Stimulated activated CD4-positive, alpha-beta T cell treated with anti-CD3 and anti-CD28 coated beads, Interleukin-4, amount 100 ng/mL, for 48 hours (primary cell): ENCODE measurements around the gene TEKT5.
"Not testable (repeated sequence)": the region's sequence is repeated elsewhere in the genome, so short reads cannot be mapped to it uniquely, and the experiment has no call there.

ENCODE experiments used
- DNase-seq, 2 donors: peaks; one replicate each; pipeline ENCODE4 v3.0.0-alpha.2; 2020; ENCODE audit warnings: low read depth in 2 of 2

Gene TEKT5

DNA sequence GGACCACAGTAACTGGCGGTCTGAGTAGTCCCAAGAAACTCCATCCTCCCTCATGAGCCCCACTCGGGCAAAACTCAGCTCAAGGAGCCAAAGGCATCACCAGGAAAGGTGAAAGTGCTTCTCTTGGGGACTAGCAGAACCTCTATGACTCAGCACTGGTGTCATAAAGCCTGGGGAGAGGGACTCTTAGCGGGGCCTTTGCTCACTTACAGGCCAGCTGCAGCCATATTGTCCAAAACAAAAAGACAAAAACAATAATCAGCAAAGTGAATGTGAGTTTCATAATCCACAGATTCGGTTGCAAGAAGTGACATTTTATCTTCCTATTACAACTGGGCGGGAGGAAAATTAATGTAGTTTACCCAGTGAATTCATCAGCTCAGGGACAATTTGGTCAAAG, at the start of gene TEKT5:
TEKT5 (minus strand) TSS at position 101 of the 400 bp plus-strand sequence; CDS start at position 44, 57 bp downstream.
- no peak for DNase-seq

DNA sequence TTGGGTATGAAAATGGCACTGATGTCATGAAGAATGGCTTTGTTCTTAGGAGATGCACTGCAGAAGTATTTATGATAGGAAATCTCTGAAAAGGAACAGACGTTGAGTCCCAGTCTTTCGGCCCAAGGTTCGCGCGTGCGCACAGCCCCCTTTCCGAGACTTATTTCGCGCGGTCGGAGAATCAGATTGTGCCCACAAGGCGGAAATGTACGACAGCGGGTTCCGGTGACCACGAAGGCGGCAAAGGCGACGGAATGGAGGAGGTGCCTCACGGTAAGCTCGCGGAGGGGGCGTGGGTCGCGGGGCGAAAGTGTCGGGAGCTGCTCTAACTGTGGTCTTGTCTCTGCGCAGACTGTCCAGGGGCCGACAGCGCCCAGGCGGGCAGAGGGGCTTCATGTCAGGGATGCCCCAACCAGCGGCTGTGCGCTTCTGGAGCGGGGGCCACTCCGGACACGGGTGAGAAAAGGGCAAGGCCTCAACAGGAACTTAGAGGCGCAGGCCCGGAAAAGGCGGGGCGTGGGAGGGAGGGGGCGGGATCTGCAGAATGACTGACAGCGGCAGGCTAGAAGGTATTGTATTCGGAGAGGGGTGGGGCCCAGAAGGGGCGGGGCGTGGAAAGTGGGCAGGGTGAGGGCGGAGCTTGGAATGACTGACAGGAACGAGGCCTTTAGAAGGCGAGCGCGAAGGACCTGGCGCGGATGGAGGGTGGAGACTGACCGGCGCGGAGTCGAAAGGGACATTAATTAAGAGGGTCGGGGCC, 49.1 kb upstream of the TEKT5 start, which contains the start of gene NUBP1:
NUBP1 (plus strand) TSS at position 233 of the 760 bp plus-strand sequence; CDS start at position 255, 22 bp downstream.
- DNase-seq: peak; percentile 99 to 100

DNA sequence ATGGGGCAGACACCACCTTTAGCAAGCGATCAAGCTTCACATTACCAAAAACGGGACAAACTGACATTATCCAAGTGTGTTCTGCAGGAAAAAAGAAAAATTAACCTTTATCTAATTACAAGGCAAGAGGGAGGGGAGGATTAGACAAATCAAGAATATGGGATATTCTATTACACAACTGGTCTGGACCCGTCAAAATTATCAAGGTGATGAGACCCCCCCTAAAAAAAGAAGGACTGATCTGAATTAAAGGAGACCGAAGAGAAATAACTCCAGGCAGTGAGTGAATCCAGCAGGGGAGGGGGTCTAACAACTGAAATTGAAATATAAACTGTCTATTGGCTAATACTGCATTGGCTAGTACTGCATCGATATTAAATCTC, 48.5 kb upstream of the TEKT5 start:
- no peak for DNase-seq

DNA sequence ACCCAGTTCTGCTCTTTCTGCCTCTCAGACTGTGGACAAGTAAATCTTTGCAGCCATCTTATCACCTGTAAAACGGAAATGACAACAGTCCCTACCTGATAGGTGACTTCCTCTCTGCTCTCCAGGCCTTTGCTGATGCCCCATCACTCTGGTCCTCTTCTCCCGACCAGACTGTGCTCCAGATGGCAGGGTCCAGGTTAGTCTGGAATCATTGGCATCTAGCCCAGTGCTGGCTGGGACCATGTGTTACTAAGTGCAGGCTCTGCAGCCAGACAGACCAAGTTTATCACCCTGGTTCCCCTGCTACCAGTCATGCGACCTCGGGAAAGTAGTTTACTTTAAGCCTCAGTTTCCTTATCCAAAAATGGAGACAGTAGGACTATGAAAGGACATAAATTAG, 47.1 kb upstream of the TEKT5 start:
- no peak for DNase-seq

DNA sequence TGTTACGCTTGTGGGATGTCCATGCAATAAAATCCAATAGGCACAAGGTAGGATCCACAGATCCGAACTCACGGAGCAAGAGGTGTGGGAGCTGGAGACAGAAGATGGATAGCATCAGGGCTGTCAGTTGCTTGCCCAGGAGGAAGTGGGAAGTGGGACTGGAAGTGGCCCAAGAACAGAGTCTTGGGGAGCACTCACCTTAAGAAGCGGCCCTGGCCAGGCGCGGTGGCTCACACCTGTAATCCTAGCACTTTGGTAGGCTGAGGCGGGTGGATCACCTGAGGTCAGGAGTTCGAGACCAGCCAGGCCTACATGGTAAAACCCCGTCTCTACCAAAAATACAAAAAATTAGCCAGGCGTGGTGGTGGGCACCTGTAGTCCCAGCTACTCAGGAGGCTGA, 46.5 kb upstream of the TEKT5 start:
- not testable (repeated sequence) for DNase-seq

DNA sequence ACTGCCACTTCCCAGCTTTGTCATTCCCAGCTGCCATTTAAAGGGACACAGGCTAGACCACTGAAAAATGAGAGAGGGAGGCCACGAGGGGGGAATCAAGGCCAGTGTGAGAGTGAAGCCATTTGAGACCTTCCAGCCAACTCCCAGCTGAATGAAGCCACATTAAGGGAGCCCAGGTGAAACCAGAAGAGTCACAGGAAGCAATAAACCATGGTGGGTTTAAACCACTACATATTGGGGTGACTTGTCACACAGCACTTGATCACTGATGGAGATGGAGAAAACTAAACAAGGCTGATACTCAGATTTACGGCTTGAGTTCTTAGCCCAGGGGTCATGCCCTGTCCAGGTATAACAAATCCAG, 46.1 kb upstream of the TEKT5 start:
- DNase-seq: no peak

DNA sequence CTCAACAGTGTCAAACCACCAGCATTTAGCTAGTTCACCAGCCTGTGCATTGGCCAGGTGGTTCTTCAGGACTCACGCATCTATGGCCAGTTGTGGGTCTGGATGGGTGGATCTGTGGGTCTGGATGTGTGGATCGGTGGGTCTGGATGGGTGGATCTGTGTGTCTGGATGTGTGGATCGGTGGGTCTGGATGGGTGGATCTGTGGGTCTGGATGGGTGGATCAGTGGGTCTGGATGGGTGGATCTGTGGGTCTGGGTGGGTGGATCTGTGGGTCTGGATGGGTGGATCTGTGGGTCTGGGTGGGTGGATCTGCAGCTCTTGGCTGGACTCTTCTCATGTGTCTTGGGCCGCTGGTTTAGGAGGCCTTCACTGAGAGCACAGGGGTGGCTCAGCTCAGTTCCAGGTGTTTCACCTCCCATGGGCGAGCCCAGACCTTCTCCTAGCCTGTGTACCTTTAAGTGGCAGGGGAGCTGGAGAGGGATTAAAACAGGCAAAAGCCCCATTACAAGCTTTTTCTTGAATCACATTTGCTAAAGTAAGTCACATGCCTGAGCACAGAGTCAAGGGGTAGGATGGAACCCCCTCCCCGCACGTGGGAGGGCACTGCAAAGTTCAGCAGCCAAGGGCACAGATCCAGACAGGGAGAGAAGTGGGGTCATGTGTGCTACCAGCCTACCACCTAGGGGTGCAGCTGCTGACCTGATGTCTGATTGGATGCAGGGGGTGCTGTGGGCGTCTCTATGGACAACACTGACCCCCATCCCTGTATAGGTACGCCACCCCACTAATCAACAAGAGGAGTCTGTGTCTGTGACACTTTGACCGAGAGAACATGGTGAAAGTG, 45.5 kb upstream of the TEKT5 start:
- no peak for DNase-seq

DNA sequence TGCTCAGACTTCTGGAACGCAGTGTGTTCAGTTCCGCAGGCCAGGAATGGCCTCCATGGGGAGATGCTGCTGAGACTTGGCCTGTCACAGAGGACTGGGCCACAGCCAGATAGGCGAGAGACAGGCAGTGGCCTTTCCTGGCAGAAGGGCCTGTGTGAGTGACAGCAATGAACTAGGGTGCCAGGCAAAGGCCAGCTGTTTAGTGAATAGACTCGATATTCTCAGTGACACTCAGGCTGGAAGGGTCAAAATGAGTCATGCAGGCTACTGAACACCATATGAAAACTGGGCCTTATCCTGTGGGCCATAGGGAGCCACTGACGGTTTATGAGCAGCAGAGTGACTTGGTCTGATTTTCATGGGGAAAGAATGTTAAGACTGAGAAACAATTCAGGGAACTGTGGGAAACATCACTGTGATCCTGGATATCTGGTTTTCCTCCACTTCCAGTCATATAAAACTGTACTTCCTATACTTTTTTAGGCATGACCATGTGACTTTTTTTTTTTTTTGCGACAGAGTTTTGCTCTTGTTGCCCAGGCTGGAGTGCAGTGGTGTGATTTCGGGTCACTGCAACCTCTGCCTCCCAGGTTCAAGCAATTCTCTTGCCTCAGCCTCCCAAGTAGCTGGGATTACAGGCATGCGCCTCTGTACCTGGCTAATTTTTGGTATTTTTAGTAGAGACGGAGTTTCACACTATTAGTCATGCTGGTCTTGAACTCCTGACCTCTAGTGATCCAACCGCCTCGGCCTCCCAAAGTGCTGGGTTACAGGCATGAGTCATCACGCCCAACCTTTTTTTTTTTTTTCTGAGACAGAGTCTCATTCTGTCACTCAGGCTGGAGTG, 43.7 kb upstream of the TEKT5 start:
- peak; percentile 35 to 44 for DNase-seq

DNA sequence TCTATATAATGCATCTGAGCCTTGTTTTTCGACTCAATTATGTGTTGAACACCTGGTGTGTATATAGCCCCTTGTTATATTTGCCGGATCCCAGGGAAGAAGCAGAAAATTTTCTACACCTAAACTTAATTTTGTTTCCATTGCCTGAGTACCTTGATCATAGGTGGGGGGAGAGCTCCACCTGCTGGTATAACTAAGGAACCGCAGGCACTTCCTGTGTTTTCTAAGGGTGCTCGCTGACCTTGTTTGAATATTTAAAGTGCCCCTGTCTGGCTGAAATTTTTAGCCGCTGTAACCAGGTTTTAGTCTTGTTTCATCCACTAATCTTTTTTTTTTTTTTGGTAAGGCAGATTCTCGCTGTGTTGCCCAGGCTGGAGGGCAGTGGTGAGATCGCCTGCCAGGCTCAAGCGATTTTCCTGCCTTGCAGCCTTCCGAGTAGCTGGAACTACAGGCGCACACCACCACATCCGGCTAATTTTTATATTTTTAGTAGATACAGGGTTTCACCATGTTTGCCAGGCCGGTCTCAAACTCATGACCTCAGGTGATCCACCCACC, 42.4 kb upstream of the TEKT5 start:
- peak; percentile 35 to 44 for DNase-seq

DNA sequence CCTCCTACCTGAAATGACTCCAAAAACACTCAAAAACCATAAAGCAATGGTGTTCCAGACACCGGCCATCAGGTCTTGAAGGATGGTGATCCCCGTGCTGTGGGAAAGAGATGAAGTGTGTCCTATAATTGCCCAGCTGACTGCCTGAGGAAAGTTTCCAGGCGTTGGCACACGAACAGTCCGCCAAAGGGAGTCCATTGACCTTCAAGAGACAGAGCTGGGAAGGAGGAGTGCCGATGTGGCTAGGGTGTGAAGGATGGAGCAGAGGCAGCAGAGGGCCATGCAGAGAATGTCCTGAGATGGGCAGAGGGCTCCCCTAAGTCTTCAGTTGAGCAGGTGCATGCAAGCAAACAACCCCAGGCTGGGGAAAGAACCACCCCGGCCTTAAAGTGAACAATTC, 37.1 kb upstream of the TEKT5 start:
- DNase-seq: no peak

DNA sequence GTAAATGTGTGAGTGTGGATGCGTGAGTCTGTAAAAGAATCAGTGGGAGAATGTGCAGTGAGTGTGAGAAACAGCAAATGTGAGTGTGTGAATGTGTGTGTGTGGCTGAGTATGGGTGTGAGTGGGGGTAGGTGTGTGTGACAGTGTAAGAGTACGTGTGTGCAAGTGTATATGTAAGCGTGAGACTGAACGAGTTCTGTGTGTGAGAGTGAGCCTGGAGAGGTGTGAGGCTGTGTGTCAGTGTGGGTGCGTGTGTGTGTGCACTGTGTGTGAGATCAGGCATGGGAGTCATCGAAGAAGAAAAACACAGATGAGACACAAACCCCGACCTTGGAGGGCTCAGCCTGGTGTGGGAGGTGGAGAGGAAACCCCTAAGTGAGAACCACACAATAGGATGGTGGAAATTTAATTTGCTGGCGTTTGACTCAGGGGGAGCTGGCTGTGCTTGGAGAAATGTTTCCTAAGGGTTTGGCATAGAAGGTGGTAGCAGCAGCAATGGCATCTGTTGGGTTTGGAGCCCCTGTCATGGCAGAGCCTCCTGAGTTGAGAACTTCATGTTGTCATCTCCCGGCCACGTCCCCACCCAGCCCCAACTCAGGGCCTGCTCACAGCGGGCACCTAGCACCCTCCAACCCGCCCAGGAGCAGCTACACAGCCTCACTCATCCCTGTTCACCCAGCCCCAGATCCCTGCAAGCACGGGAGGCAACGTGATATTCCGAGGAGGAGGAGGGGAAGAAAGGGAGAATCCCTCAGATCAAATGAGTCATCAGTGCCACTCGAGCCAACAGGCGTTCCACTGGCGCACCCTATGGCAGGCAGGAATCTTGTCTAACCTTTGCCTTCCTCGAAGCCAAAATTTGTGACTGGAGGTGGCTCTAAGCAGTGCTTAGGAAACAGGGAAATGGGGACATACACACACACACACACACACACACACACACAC, 34.6 kb upstream of the TEKT5 start:
- DNase-seq: no peak

DNA sequence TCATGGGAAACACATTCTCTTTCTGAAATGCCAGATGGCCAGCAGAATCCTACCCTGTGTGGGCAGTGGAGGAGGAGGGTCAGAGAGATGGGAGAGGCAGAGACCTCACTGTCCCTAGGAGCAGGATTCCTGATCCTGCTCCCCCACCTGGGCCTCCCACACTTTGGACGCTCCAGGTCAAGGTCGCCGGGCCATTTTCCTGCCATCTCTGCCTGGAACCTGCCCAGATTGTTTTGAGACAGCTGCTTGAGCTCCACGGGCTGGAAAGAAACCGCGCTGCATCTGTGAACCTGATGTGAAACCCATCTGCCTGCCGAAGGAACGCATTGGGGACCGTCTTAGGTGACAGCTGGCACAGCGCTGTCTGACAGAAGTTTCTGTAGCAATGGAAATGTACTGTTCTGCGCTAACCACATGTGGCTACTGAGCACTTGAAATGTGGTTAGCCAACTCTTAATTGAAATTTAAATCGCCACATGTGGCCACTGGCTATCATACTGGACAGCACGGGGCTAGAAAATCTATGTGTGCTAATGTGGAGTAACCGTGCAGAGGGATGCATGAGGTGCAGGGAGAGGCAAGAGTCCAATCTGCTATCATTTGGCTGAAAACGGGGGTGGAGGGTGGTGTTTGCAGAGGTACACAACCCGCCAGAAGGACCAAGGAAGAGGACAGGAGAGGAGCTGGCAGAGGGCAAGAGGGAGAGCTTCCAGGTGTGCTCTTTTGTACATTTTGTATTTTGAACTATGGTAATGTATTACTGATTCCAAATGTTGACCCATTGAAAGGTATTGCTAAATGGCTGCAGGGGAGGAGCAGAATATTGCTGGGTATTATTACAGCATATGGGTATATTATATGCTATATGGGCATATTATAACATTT, 33.5 kb upstream of the TEKT5 start:
- DNase-seq: no peak

DNA sequence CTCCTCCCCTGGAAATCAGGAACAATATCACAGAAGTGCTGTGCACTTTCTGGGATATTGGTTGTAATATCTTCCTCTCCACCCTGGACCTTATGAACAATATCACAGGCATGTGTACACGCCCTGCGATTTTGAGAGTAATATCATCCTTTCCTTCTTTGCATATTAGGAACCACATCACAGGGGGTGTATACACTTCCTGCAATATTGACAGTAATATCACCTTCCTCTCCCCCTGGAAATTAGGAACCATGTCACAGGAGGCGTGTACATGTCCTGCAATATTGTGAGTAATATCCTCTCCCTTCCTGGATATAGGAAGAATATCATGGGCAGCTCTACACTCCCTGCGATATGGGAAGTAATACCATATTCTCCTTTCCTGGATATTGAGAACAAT, 14.2 kb upstream of the TEKT5 start:
- no peak for DNase-seq

DNA sequence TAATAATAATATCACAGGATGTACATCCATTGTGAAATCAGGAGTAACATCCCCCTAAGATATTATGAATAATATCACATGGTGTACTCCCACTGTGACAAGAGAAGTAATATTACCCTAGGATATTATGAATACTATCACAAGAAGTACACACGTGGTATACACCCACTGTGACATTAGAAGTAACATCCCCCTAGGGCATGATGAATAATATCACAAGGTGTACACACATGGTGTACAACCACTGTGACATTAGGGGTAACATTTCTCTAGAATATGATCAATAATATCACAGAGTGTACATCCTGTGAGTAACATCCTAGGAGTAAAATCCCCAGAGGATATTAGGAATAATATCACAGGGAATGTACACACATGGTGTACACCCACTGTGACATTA, 5.0 kb upstream of the TEKT5 start:
- no peak for DNase-seq

DNA sequence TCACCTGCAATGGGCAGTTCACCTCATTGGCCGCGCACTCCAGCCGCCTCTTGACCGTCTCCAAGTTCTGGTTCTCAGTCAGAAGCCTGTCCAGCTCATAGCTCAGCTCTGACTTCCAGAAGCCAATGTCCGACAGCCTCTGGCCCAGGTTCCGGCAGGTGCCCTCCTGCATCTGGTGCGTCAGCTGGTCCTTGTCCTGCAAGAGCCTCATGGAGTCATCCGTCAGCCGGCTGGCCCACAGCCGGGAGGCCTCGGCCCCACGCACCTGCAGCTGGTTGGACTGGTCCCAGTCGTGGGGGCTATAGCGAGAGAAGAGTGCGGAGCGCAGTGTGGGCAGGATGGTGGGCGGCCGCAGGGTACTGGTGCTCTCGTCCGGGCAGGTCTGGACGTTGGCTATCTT, 424 bp downstream of the TEKT5 start:
- DNase-seq: no peak

DNA sequence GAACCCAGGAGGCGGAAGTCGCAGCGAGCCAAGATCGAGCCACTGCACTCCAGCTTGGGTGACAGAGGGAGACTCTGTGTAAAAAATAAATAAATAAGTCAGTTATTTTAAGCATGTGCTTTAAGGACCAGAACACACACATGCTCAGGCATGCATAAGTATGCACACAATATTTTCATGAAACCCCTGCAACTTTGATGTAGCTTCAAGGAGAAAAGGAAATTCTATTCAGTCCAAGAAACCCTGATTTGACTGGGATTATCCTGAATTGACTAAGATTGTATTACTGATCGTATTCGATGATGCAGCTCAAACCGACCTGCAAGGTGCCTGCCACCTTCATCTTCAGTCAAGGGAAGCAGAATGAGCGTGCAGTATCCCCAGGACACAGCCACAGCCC, 841 bp downstream of the TEKT5 start:
- DNase-seq: no peak

DNA sequence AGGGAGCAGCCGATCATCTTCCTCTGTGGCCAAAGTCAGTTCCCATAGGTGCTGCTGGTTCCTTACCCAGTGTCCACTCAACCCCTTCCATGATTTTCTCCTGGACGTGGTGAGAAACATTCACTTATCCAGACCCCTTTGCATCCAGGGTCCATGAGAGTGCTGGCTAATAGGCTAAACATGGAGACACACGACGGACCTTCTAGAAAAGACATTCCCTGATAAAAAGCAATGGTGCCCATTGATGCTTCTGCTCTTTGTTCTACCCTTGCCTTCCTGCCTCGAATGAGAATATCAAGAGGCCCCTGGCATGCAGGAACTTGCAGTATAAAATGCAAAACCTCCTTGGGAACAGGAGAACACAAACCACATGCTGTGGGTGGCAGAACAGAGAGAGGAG, 2.3 kb downstream of the TEKT5 start:
- no peak for DNase-seq

DNA sequence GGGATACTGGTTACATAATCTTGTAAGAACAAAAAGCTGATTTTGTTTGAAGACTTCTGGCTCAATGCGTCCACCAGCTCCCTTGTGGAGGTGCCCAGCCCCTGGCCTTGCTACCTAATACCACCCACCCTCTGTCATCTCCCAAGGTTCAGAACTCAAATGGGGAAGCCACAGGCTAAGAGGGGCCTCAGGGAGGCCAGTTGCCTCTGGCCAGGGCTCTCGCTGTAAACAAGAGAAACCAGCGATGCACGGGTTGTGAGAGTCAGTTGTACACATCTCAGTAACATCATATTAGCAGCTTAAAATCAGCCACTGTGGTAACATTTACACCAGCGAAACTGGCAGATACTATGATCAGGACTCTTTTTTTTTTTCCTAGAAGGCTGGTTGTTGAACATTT, 6.0 kb downstream of the TEKT5 start:
- no peak for DNase-seq

DNA sequence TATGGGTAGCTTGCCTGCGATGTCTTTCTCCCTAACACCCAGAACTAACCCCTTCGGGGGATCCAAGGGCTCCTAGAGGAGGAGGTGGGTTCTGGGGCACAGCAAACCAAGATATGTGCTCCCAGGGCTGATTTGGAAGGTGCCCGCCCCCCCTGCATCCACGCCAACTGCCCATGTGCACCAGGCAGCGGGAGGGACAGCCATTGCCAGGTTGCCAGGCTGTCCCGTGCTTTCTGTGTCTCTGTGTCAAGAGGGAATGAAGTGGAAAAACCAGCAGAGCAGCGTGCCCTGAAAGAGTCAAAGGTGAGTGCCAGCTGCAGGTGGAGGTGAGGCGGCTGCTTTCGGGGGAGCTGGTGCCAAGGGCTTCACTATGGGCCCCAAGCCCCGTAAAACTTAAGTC, 6.4 kb downstream of the TEKT5 start:
- DNase-seq: no peak

DNA sequence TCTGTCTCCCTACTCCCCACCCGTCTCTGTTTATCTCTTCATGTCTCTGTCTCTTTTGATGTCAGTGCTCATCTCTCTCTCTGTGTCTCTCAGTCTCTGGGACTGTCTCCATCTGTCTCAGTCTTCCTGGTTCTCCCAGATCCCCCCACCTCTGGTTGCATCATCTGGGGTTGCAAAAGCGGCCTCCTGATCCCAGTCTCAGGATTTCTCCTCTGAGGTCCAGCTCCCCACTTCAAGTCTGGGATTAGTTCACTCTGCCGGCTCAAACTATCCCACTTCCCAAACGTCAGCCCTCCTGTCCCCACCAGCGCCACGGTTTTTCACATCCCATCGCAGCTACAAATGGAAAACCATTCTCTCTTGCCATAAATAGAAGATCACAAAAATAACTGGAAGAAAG, 9.0 kb downstream of the TEKT5 start:
- DNase-seq: no peak
